HFFc6 (cell line): ENCODE measurements around the gene SLAMF9. TPM values are rescaled to one million over a fixed set of nuclear protein-coding genes. Genes with fewer than 3 reads are reported as not detected.

ENCODE experiments used
- DNase-seq: peaks from one replicate; pipeline ENCODE4 v3.0.0-alpha.2; 2018
- H3K27ac Mint-ChIP-seq: 2 replicates; pipeline ENCODE4 v1.8.0; 2020; ENCODE audit warnings: mild to moderate bottlenecking, mixed read lengths
- H3K27me3 Mint-ChIP-seq: 2 replicates; pipeline ENCODE4 v1.8.0; 2021; ENCODE audit warnings: mild to moderate bottlenecking, moderate library complexity, mixed read lengths; ENCODE audit not compliant: insufficient read depth
- H3K36me3 Mint-ChIP-seq: 2 replicates; pipeline ENCODE4 v1.8.0; 2021; ENCODE audit warnings: low read depth, mixed read lengths
- H3K4me1 Mint-ChIP-seq: 2 replicates; pipeline ENCODE4 v1.8.0; 2020; ENCODE audit warnings: low read depth, mixed read lengths
- H3K4me3 Mint-ChIP-seq: 2 replicates; pipeline ENCODE4 v1.8.0; 2020; ENCODE audit warnings: mild to moderate bottlenecking, moderate library complexity, mixed read lengths
- H3K9me3 Mint-ChIP-seq: 2 replicates; pipeline ENCODE4 v1.8.0; 2020; ENCODE audit warnings: mild to moderate bottlenecking, mixed read lengths
- CTCF ChIP-seq: fragments of 200-600 bp; sonication (generic); IDR thresholded peaks from 2 replicates; pipeline ENCODE4 v1.5.0; 2021; ENCODE audit warnings: antibody characterized with exemption, mild to moderate bottlenecking
- total RNA-seq, 6 experiments: library from RNA; stranded (reverse); fragmentation: NEBNext Ultra II Directional; extraction: Animal tissue kit (Norgen Biotek cat#: 25700); gene quantifications; 2 replicates in 1 of 6; 3 replicates in 5 of 6; pipeline ENCODE4 v1.2.3, GENCODE V29; 2021

SLAMF9 gene
- total RNA-seq, 6 experiments from 2014 or later = 0.41 to 0.51 (median 0.46) TPM; not detected in 3

GRCh38 chr1:159902541-159902940 is 51.5 kb downstream of the SLAMF9 start:
- DNase-seq = no peak
- Mint-ChIP-seq H3K27me3 (no peaks in the 10 kb centered on the region), H3K27ac (no peak overlapping the region), H3K4me3 (no peak overlapping the region), H3K9me3 (peaks cover 6% of the 10 kb centered on the region), H3K4me1 (peaks cover 10% of the 10 kb centered on the region), H3K36me3 (peaks cover 8% of the 10 kb centered on the region)
- TF ChIP-seq CTCF = no peak

Other genes with a start within 250 kb of the SLAMF9 start
- gene CRP, start 239.6 kb downstream of the SLAMF9 start, total RNA-seq = not detected
- gene DUSP23, start 173.3 kb downstream of the SLAMF9 start, total RNA-seq = 10 to 100 TPM; 23.3 to 26.3 (median 23.5) TPM
- gene FCRL6, start 151.9 kb downstream of the SLAMF9 start, total RNA-seq = not detected
- under 1 TPM; 0.09 to 0.99 (median 0.40) TPM for gene SLAMF8, start 127.4 kb downstream of the SLAMF9 start, total RNA-seq
- not detected for gene VSIG8, start 91.6 kb downstream of the SLAMF9 start, total RNA-seq
- gene CFAP45, start 54.1 kb downstream of the SLAMF9 start, total RNA-seq = 1 to 10 TPM in 4 of 6 experiments, under 1 TPM in 2; 0.94 to 2.5 (median 1.2) TPM
- gene TAGLN2, start 28.7 kb downstream of the SLAMF9 start, total RNA-seq = 100 to 1,000 TPM; 560 to 914 (median 815) TPM
- not detected for gene IGSF9, start 8.6 kb downstream of the SLAMF9 start, total RNA-seq
- 1 to 10 TPM; 6.7 to 8.4 (median 7.7) TPM for gene PIGM, start 77.8 kb upstream of the SLAMF9 start, total RNA-seq
- not detected for gene KCNJ10, start 115.9 kb upstream of the SLAMF9 start, total RNA-seq
- not detected for gene KCNJ9, start 127.3 kb upstream of the SLAMF9 start, total RNA-seq
- 10 to 100 TPM in 5 of 6 experiments, 1 to 10 TPM in 1; 9.6 to 12.9 (median 11.2) TPM for gene IGSF8, start 144.4 kb upstream of the SLAMF9 start, total RNA-seq
- gene ATP1A2, start 161.5 kb upstream of the SLAMF9 start, total RNA-seq = under 1 TPM in 5 of 6 experiments, not detected in 1; 0.09 to 0.17 (median 0.14) TPM
- gene ATP1A4, start 197.4 kb upstream of the SLAMF9 start, total RNA-seq = not detected
- gene CASQ1, start 236.3 kb upstream of the SLAMF9 start, total RNA-seq = under 1 TPM in 3 of 6 experiments, not detected in 3; 0.14 to 0.35 (median 0.19) TPM